ENCODE measurements around the gene DBNDD1.

DNA sequence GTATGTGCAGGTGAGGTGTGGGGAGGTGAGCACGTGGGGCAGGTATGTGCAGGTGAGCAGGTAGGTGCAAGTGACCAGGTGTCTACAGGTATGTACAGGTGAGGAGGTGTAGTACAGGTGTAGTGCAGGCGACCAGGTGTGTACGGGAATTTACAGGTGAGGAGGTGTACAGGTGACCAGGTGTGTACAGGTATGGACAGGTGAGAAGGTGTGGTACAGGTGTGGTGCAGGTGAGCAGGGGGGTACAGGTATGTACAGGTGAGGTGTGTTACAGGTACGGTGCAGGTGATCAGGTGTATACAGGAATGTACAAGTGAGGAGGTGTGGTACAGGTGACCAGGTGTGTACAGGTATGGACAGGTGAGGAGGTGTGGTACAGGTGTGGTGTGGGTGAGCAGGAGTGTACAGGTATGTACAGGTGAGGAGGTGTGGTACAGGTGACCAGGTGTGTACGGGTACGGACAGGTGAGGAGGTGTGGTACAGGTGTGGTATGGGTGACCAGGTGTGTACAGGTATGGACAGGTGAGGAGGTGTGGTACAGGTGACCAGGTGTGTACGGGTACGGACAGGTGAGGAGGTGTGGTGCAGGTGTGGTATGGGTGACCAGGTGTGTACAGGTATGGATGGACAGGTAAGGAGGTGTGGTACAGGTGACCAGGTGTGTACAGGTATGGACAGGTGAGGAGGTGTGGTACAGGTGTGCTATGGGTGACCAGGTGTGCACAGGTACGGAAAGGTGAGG is 12.8 kb upstream of the DBNDD1 start:
- TF ChIP-seq, protein P1, sequence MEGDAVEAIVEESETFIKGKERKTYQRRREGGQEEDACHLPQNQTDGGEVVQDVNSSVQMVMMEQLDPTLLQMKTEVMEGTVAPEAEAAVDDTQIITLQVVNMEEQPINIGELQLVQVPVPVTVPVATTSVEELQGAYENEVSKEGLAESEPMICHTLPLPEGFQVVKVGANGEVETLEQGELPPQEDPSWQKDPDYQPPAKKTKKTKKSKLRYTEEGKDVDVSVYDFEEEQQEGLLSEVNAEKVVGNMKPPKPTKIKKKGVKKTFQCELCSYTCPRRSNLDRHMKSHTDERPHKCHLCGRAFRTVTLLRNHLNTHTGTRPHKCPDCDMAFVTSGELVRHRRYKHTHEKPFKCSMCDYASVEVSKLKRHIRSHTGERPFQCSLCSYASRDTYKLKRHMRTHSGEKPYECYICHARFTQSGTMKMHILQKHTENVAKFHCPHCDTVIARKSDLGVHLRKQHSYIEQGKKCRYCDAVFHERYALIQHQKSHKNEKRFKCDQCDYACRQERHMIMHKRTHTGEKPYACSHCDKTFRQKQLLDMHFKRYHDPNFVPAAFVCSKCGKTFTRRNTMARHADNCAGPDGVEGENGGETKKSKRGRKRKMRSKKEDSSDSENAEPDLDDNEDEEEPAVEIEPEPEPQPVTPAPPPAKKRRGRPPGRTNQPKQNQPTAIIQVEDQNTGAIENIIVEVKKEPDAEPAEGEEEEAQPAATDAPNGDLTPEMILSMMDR (IDR thresholded peaks at IDR 0.05; ENCODE audit: extremely low read depth in 1 of 2, insufficient read depth in 1 of 2, low read depth in 1 of 2, low read length in 2 of 2), result no peak
- TF ChIP-seq POLR2A (IDR thresholded peaks at IDR 0.05; ENCODE audit: low read depth, low read length) (no peak), POLR2AphosphoS5 (IDR thresholded peaks at IDR 0.05; ENCODE audit: insufficient read depth, low read depth, low read length) (no peak), EZH2 (IDR thresholded peaks at IDR 0.05; ENCODE audit: borderline replicate concordance, low read depth, low read length, severe bottlenecking) (no peak)
- TF ChIP-seq, protein P2, sequence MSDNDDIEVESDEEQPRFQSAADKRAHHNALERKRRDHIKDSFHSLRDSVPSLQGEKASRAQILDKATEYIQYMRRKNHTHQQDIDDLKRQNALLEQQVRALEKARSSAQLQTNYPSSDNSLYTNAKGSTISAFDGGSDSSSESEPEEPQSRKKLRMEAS (IDR thresholded peaks at IDR 0.05; ENCODE audit: insufficient read depth, insufficient read length), result no peak
